SK-N-SH (cell line): Measurements from ENCODE around the gene PRKN. TPM values are rescaled to one million over a fixed set of nuclear protein-coding genes. Genes with fewer than 3 reads are reported as not detected.

Experiments
- CTCF ChIA-PET: fragments of 300-600, 350-600 bp; formaldehyde crosslinking; extraction: SDS; loops from one replicate; lab custom pipeline; 2021; lab: Yijun Ruan, JAX
- POLR2A ChIA-PET: fragments of 350-600 bp; sonication (Branson Sonifier 250); formaldehyde crosslinking; extraction: SDS; loops from one replicate; lab custom pipeline; 2020; ENCODE audit warnings: antibody characterized with exemption, inconsistent platforms; lab: Yijun Ruan, JAX
- DNase-seq: peaks from one replicate; pipeline ENCODE4 v3.0.0; 2012
- H2AFZ ChIP-seq: fragments of 200-600 bp; sonication (generic); 2 replicates; pipeline ENCODE4 v1.8.1; 2016; ENCODE audit warnings: antibody characterized with exemption, mild to moderate bottlenecking, low read depth
- H3F3A ChIP-seq: fragments of 200-600 bp; sonication (generic); replicated peaks from 2 replicates; pipeline ENCODE3; 2016; ENCODE audit warnings: antibody characterized with exemption, mild to moderate bottlenecking; ENCODE audit not compliant: insufficient read depth
- H3K27ac ChIP-seq, 2 experiments: fragments of 200-500 bp in 1 of 2; fragments of 200-600 bp in 1 of 2; sonication (Bioruptor generic) in 1 of 2; sonication (generic), shearing (Covaris generic) in 1 of 2; 2 replicates each; pipeline versions ENCODE4 v1.5.1 to v1.6.1; 2014 to 2016; ENCODE audit warnings: low read depth in 2 of 2, inconsistent platforms in 1 of 2, low read length in 1 of 2, mild to moderate bottlenecking in 1 of 2, mixed read lengths in 1 of 2
- H3K27me3 ChIP-seq: fragments of 200-600 bp; sonication (generic), shearing (Covaris generic); 2 replicates; pipeline ENCODE4 v1.6.1; 2016; ENCODE audit warnings: mixed run types; ENCODE audit not compliant: insufficient read depth
- H3K36me3 ChIP-seq, 2 experiments: fragments of 200-500 bp in 1 of 2; fragments of 200-600 bp in 1 of 2; sonication (Bioruptor generic) in 1 of 2; sonication (generic) in 1 of 2; replicated peaks in 1 of 2; 2 replicates each; pipeline versions ENCODE3 to v1.5.1; 2014 to 2016; ENCODE audit warnings: low read length in 1 of 2, mild to moderate bottlenecking in 1 of 2; ENCODE audit not compliant: insufficient read depth in 2 of 2, control insufficient read depth in 1 of 2
- H3K4me1 ChIP-seq, 2 experiments: fragments of 200-500 bp in 1 of 2; fragments of 200-600 bp in 1 of 2; sonication (Bioruptor generic) in 1 of 2; sonication (generic), shearing (Covaris generic) in 1 of 2; 2 replicates each; pipeline versions ENCODE4 v1.5.1 to v1.6.1; 2014 to 2016; ENCODE audit warnings: low read depth in 1 of 2, low read length in 1 of 2, mixed run types in 1 of 2; ENCODE audit not compliant: insufficient read depth in 2 of 2, control insufficient read depth in 1 of 2
- H3K4me2 ChIP-seq: fragments of 200-600 bp; sonication (generic), shearing (Covaris generic); 2 replicates; pipeline ENCODE4 v1.6.1; 2017; ENCODE audit warnings: mixed run types
- H3K4me3 ChIP-seq, 2 experiments: fragments of 200-500 bp in 1 of 2; fragments of 200-600 bp in 1 of 2; sonication (Bioruptor generic) in 1 of 2; sonication (generic), shearing (Covaris generic) in 1 of 2; 2 replicates each; pipeline versions ENCODE4 v1.5.1 to v1.8.1; 2014 to 2016; ENCODE audit warnings: low read depth in 2 of 2, inconsistent platforms in 1 of 2, low read length in 1 of 2, mild to moderate bottlenecking in 1 of 2, mixed read lengths in 1 of 2, moderate library complexity in 1 of 2
- H3K79me2 ChIP-seq: fragments of 200-600 bp; sonication (generic); 2 replicates; pipeline ENCODE4 v1.8.1; 2017; ENCODE audit warnings: mild to moderate bottlenecking; ENCODE audit not compliant: insufficient read depth
- H3K9ac ChIP-seq: fragments of 200-600 bp; sonication (generic); 2 replicates; pipeline ENCODE4 v1.6.1; 2017; ENCODE audit warnings: mixed run types
- H3K9me2 ChIP-seq: fragments of 200-600 bp; sonication (generic); 2 replicates; pipeline ENCODE4 v1.6.1; 2017; ENCODE audit warnings: mixed run types
- H3K9me3 ChIP-seq: fragments of 200-600 bp; sonication (generic); 2 replicates; pipeline ENCODE4 v1.6.1; 2017; ENCODE audit warnings: mixed run types, mild to moderate bottlenecking, moderate library complexity
- H4K20me1 ChIP-seq: fragments of 200-600 bp; sonication (generic); 2 replicates; pipeline ENCODE4 v1.6.1; 2017; ENCODE audit warnings: mild to moderate bottlenecking, mixed run types; ENCODE audit not compliant: insufficient read depth
- CHD2 ChIP-seq: fragments of 150-350 bp; IDR thresholded peaks from 2 replicates; pipeline ENCODE4 v1.6.1; 2018; ENCODE audit warnings: low read length; ENCODE audit not compliant: partially characterized antibody
- ELF1 ChIP-seq: IDR thresholded peaks from 2 replicates; pipeline ENCODE4 v1.4.0; 2012
- EZH2phosphoT487 ChIP-seq: fragments of 200-600 bp; sonication (generic); IDR thresholded peaks from 2 replicates; pipeline ENCODE4 v1.6.1; 2017; ENCODE audit warnings: low read depth, mixed run types, mild to moderate bottlenecking, antibody characterized with exemption, moderate library complexity, borderline replicate concordance
- FOSL2 ChIP-seq: IDR thresholded peaks from 2 replicates; pipeline ENCODE4 v1.4.0; 2012; ENCODE audit warnings: low read depth, mild to moderate bottlenecking, moderate library complexity, borderline replicate concordance
- GATA2 ChIP-seq: sonication (generic); formaldehyde crosslinking; IDR thresholded peaks from 2 replicates; pipeline ENCODE4 v1.5.0; 2020; ENCODE audit warnings: mild to moderate bottlenecking, missing genetic modification reagents
- JUND ChIP-seq: IDR thresholded peaks from 2 replicates; pipeline ENCODE4 v1.4.0; 2012
- NFIC ChIP-seq: IDR thresholded peaks from 2 replicates; pipeline ENCODE4 v1.4.0; 2012; ENCODE audit warnings: borderline replicate concordance
- NRF1 ChIP-seq: IDR thresholded peaks from 2 replicates; pipeline ENCODE4 v1.6.1; 2012; ENCODE audit warnings: low read depth, mild to moderate bottlenecking, low read length
- RCOR1 ChIP-seq: fragments of 150-350 bp; IDR thresholded peaks from 2 replicates; pipeline ENCODE4 v1.6.1; 2017; ENCODE audit warnings: antibody characterized with exemption, low read length
- RFX5 ChIP-seq: IDR thresholded peaks from 2 replicates; pipeline ENCODE4 v1.6.1; 2012; ENCODE audit warnings: mild to moderate bottlenecking, improper control_type of control experiment, low read length
- SIN3A ChIP-seq: IDR thresholded peaks from 2 replicates; pipeline ENCODE4 v1.6.1; 2012; ENCODE audit warnings: low read depth, mild to moderate bottlenecking, low read length, moderate library complexity, borderline replicate concordance
- YY1 ChIP-seq: IDR thresholded peaks from 2 replicates; pipeline ENCODE4 v1.4.0; 2012; ENCODE audit warnings: low read depth, mild to moderate bottlenecking
- WGBS: methylation state at CpG from one replicate; pipeline ENCODE4 v1.1.6; 2017; ENCODE audit warnings: low lambda C conversion rate; 5-methylcytosine and 5-hydroxymethylcytosine counted together
- polyA plus RNA-seq, 3 experiments: library from polyadenylated mRNA; depleted of rRNA; stranded (reverse); fragments of >200 nt; gene quantifications; 2 replicates each; pipeline ENCODE4 v1.2.3, GENCODE V29; 2012
- TF ChIP-seq, protein P1 (sequence below): fragments of 150-350 bp; IDR thresholded peaks from 2 replicates; pipeline ENCODE4 v1.6.1; 2016; ENCODE audit warnings: mild to moderate bottlenecking, low read depth, low read length
- TF ChIP-seq, protein P2 (sequence below): IDR thresholded peaks from 2 replicates; pipeline ENCODE4 v1.4.0; 2012; ENCODE audit warnings: low read depth

Gene PRKN
- polyA plus RNA-seq, 1 of the 3 experiments (the other 2 are of a cell fraction) = 0.76 TPM

- Histone ChIP-seq H3K4me1 (no peaks in the 10 kb centered on the region; a peak in 1 of 4 replicates), H3K9ac (no peak overlapping the region), H3K9me3 (no peaks in the 10 kb centered on the region), H2AFZ (no peak overlapping the region), H3F3A (no peaks in the 10 kb centered on the region), H3K27me3 (no peaks in the 10 kb centered on the region), H3K4me3 (no peak overlapping the region), H3K36me3 (no peaks in the 10 kb centered on the region), H3K79me2 (no peaks in the 10 kb centered on the region), H3K9me2 (no peaks in the 10 kb centered on the region), H3K27ac (no peak overlapping the region), H3K4me2 (no peak overlapping the region), H4K20me1 (no peaks in the 10 kb centered on the region)
- ChIA-PET CTCF (no interaction called here), POLR2A (no interaction called here)
- no peak for DNase-seq
- 79% methylated on average over 5 of the region's 5 CpGs for WGBS
- no peak for TF ChIP-seq EZH2phosphoT487
- no peak for TF ChIP-seq NRF1
- TF ChIP-seq JUND = no peak
- TF ChIP-seq YY1 = no peak
- no peak for TF ChIP-seq CHD2
- TF ChIP-seq ELF1 = no peak
- TF ChIP-seq NFIC = no peak
- TF ChIP-seq, protein P1, sequence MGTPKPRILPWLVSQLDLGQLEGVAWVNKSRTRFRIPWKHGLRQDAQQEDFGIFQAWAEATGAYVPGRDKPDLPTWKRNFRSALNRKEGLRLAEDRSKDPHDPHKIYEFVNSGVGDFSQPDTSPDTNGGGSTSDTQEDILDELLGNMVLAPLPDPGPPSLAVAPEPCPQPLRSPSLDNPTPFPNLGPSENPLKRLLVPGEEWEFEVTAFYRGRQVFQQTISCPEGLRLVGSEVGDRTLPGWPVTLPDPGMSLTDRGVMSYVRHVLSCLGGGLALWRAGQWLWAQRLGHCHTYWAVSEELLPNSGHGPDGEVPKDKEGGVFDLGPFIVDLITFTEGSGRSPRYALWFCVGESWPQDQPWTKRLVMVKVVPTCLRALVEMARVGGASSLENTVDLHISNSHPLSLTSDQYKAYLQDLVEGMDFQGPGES = no peak
- no peak for TF ChIP-seq RCOR1
- TF ChIP-seq, protein P2, sequence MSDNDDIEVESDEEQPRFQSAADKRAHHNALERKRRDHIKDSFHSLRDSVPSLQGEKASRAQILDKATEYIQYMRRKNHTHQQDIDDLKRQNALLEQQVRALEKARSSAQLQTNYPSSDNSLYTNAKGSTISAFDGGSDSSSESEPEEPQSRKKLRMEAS = no peak
- TF ChIP-seq GATA2 (CRISPR knock-in tag) = no peak
Observed at GRCh38 chr6:162685586-162685985, 42.0 kb downstream of the PRKN start.

GRCh38 chr6:162684961-162685360, 42.6 kb downstream of the PRKN start:
- Histone ChIP-seq H3F3A (no peaks in the 10 kb centered on the region), H3K4me2 (no peak overlapping the region), H2AFZ (no peak overlapping the region), H3K4me1 (no peaks in the 10 kb centered on the region; a peak in 1 of 4 replicates), H3K9me3 (no peaks in the 10 kb centered on the region), H3K36me3 (no peaks in the 10 kb centered on the region), H3K27ac (no peak overlapping the region), H4K20me1 (no peaks in the 10 kb centered on the region), H3K79me2 (no peaks in the 10 kb centered on the region), H3K9ac (no peak overlapping the region), H3K4me3 (no peak overlapping the region), H3K27me3 (no peaks in the 10 kb centered on the region), H3K9me2 (no peaks in the 10 kb centered on the region)
- POLR2A ChIA-PET = no interaction called here
- CTCF ChIA-PET = no interaction called here
- 56% methylated on average over 3 of the region's 3 CpGs for WGBS
- TF ChIP-seq, protein P1 = no peak
- TF ChIP-seq SIN3A = no peak
- no peak for TF ChIP-seq FOSL2
- no peak for TF ChIP-seq RFX5
- no peak for DNase-seq
